GM12864 (cell line): ENCODE results near the gene PRKAR1A.

Experiments used
- DNase-seq: peaks from one replicate; pipeline ENCODE4 v3.0.0-alpha.2; 2011; ENCODE audit warnings: low read depth
- H3K4me3 ChIP-seq: 2 replicates; pipeline ENCODE4 v1.5.1; 2011; ENCODE audit warnings: mild to moderate bottlenecking, low read depth, low read length, control low read depth
- CTCF ChIP-seq: IDR thresholded peaks from 2 replicates; pipeline ENCODE4 v1.5.1; 2011; ENCODE audit warnings: low read depth, mild to moderate bottlenecking, moderate library complexity, low read length, control low read depth, inconsistent platforms; ENCODE audit errors: missing control alignments

PRKAR1A gene

GRCh38 chr17:68499587-68499986 lies 12.6 kb upstream of the PRKAR1A start:
- no peak overlapping the region for H3K4me3 ChIP-seq
- no peak for TF ChIP-seq CTCF
- DNase-seq: no peak

- no peak overlapping the region for H3K4me3 ChIP-seq
- TF ChIP-seq CTCF: no peak
- no peak for DNase-seq
These were observed 11.2 kb upstream of the PRKAR1A start for GRCh38 chr17:68501074-68501473.

GRCh38 chr17:68505951-68506350 lies 6.3 kb upstream of the PRKAR1A start:
- no peak for TF ChIP-seq CTCF
- H3K4me3 ChIP-seq: no peak overlapping the region
- DNase-seq: no peak

GRCh38 chr17:68507576-68507975 lies 4.7 kb upstream of the PRKAR1A start:
- no peak for DNase-seq
- TF ChIP-seq CTCF: no peak
- no peak overlapping the region for H3K4me3 ChIP-seq

GRCh38 chr17:68509141-68510057 lies 2.8 kb upstream of the PRKAR1A start:
- no peak for TF ChIP-seq CTCF
- no peak overlapping the region for H3K4me3 ChIP-seq
- no peak for DNase-seq

GRCh38 chr17:68511254-68511670 lies 968 bp upstream of the PRKAR1A start:
- DNase-seq: no peak
- H3K4me3 ChIP-seq: peak overlapping the region; percentile 71
- no peak for TF ChIP-seq CTCF
